ENCODE data around the gene RALY.

DNA sequence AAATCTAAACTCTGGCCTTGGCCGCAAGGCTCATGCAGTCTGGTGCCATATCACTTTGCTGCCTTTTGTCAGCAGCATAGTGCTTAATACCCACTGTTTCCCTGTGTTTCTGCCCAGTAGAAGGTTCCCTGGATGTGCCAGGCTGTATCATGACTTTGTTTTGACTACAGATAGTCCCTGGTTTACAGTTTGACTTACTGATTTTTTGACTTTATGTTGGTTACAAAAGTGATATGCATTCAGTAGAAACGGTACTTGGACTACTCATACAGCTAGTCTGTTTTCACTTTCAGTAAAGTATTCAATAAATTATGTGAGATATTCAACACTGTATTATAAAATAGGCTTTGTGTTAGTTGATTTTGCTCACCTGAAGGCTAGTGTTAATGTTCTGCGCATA lies 19.0 kb downstream of the RALY start:
- TF ChIP-seq, protein P1, sequence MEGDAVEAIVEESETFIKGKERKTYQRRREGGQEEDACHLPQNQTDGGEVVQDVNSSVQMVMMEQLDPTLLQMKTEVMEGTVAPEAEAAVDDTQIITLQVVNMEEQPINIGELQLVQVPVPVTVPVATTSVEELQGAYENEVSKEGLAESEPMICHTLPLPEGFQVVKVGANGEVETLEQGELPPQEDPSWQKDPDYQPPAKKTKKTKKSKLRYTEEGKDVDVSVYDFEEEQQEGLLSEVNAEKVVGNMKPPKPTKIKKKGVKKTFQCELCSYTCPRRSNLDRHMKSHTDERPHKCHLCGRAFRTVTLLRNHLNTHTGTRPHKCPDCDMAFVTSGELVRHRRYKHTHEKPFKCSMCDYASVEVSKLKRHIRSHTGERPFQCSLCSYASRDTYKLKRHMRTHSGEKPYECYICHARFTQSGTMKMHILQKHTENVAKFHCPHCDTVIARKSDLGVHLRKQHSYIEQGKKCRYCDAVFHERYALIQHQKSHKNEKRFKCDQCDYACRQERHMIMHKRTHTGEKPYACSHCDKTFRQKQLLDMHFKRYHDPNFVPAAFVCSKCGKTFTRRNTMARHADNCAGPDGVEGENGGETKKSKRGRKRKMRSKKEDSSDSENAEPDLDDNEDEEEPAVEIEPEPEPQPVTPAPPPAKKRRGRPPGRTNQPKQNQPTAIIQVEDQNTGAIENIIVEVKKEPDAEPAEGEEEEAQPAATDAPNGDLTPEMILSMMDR (IDR thresholded peaks at IDR 0.05; ENCODE audit: low read depth, low read length, poor library complexity, severe bottlenecking): no peak
- TF ChIP-seq EZH2phosphoT487 (IDR thresholded peaks at IDR 0.05; ENCODE audit: borderline replicate concordance, low read length): no peak

Measured in DOHH2 (cell line).